Measurements from ENCODE around the gene HAGHL. TPM values are rescaled to one million over a fixed set of nuclear protein-coding genes. Genes with fewer than 3 reads are reported as not detected.

Gene HAGHL
- total and polyA plus RNA-seq, 4 donors: 7.4 to 51.1 (median 31.8) TPM

DNA sequence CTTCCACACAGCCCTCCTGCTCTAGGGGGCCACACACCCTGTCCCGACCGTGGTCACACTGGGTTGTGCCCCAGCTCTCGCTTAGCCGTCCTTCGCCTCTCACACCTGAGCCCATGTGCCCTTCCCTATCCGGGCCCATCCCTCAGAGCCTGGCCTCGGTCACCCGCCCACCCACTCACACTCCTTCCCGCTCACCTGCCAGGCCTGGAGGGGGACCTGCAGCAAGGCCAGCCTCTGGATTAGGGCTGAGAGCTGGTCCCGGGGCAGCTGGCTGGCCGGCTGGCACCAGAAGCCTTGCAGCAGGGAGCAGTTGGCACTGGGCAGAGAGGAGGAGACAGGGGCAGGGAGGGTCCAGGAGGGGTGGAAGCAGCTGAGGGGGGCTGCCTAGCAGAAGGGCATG is 51.5 kb downstream of the HAGHL start:
- no peaks in the 10 kb centered on the region for H3K27me3 ChIP-seq (ENCODE audit: control insufficient read depth, insufficient read depth, low read length)
- H3K9me3 ChIP-seq (ENCODE audit: control insufficient read depth, insufficient read depth, low read length): no peaks in the 10 kb centered on the region
- 80% methylated on average over 11 of the region's 11 CpGs for WGBS (ENCODE audit: insufficient coverage)
- no peak for DNase-seq (ENCODE audit: low read depth in 4 of 6, low spot score in 6 of 6)
- H3K4me3 ChIP-seq (ENCODE audit: low read depth, low read length): no peak overlapping the region
- H3K4me1 ChIP-seq (ENCODE audit: control insufficient read depth, insufficient read depth, low read length): peaks cover 2% of the 10 kb centered on the region
- no peaks in the 10 kb centered on the region for H3K36me3 ChIP-seq (ENCODE audit: control insufficient read depth, insufficient read depth, low read length)
- no peak overlapping the region for H3K27ac ChIP-seq (ENCODE audit: low read depth, low read length)

DNA sequence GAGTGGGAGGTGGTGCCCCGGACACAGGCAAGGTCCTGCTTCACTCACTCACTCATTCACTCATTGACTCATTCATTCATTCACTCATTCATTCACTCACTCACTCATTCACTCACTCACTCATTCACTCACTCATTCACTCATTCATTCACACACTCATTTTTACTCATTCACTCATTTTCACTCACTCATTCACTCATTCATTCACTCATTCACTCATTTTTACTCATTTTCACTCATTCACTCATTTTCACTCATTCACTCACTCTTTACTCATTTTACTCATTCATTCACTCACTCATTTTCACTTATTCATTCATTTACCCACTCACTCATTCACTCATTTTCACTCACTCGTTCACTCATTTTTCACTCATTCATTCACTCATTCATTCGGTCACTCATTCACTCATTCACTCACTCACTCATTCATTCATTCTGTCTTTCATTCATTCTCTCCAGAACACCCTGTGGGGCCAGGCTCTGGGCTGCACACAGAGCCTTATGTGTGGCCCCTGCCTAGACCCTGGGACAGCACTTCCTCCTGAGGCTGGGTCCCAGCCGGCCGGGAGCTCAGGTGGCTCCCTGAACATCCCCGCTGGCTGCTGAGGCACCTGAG is 52.1 kb downstream of the HAGHL start:
- no peaks in the 10 kb centered on the region for H3K9me3 ChIP-seq (ENCODE audit: control insufficient read depth, insufficient read depth, low read length)
- no peak overlapping the region for H3K4me3 ChIP-seq (ENCODE audit: low read depth, low read length)
- WGBS (ENCODE audit: insufficient coverage): 85% methylated on average over 5 of the region's 6 CpGs
- H3K27ac ChIP-seq (ENCODE audit: low read depth, low read length): no peak overlapping the region
- peaks cover 2% of the 10 kb centered on the region for H3K4me1 ChIP-seq (ENCODE audit: control insufficient read depth, insufficient read depth, low read length)
- no peaks in the 10 kb centered on the region for H3K27me3 ChIP-seq (ENCODE audit: control insufficient read depth, insufficient read depth, low read length)
- DNase-seq (ENCODE audit: low read depth in 4 of 6, low spot score in 6 of 6): no peak
- peaks cover 3% of the 10 kb centered on the region for H3K36me3 ChIP-seq (ENCODE audit: control insufficient read depth, insufficient read depth, low read length)

Small RNAs within 50 kb of the gene (small RNA-seq; reads per million reads assigned to genes)
- gene MIR662 (ENCODE audit: low replicate concordance): not detected

Other genes with a start within 250 kb of the HAGHL start
- gene CAPN15, start 199.4 kb upstream of the HAGHL start, total RNA-seq: 10 to 100 TPM in 1 of 2 donors, 1 to 10 TPM in 1; 9.6 to 19.5 TPM
- 10 to 100 TPM; 36.4 to 43.2 TPM for gene CAPN15, start 199.4 kb upstream of the HAGHL start, polyA plus RNA-seq (ENCODE audit: insufficient read length in 2 of 2)
- gene PRR35, start 166.7 kb upstream of the HAGHL start, total RNA-seq: under 1 TPM in 1 of 2 donors, not detected in 1; 0.06 TPM
- under 1 TPM in 1 of 2 donors, not detected in 1; 0.14 TPM for gene PRR35, start 166.7 kb upstream of the HAGHL start, polyA plus RNA-seq (ENCODE audit: insufficient read length in 2 of 2)
- gene NHLRC4, start 160.1 kb upstream of the HAGHL start, total RNA-seq: 1 to 10 TPM in 1 of 2 donors, under 1 TPM in 1; 0.89 to 3.5 TPM
- 1 to 10 TPM in 1 of 2 donors, under 1 TPM in 1; 0.73 to 1.2 TPM for gene NHLRC4, start 160.1 kb upstream of the HAGHL start, polyA plus RNA-seq (ENCODE audit: insufficient read length in 2 of 2)
- gene PIGQ, start 157.1 kb upstream of the HAGHL start, total RNA-seq: 10 to 100 TPM; 19.1 to 38.1 TPM
- 10 to 100 TPM; 69.4 to 85.7 TPM for gene PIGQ, start 157.1 kb upstream of the HAGHL start, polyA plus RNA-seq (ENCODE audit: insufficient read length in 2 of 2)
- 10 to 100 TPM; 12.4 to 21.7 TPM for gene RAB40C, start 137.0 kb upstream of the HAGHL start, total RNA-seq
- gene RAB40C, start 137.0 kb upstream of the HAGHL start, polyA plus RNA-seq (ENCODE audit: insufficient read length in 2 of 2): 10 to 100 TPM; 38.4 to 45.7 TPM
- under 1 TPM; 0.30 to 0.44 TPM for gene WFIKKN1, start 96.1 kb upstream of the HAGHL start, total RNA-seq
- 1 to 10 TPM; 1.1 to 1.4 TPM for gene WFIKKN1, start 96.1 kb upstream of the HAGHL start, polyA plus RNA-seq (ENCODE audit: insufficient read length in 2 of 2)
- gene METTL26, start 90.8 kb upstream of the HAGHL start, total RNA-seq: 10 to 100 TPM; 26.8 to 73.3 TPM
- 100 to 1,000 TPM; 119 to 124 TPM for gene METTL26, start 90.8 kb upstream of the HAGHL start, polyA plus RNA-seq (ENCODE audit: insufficient read length in 2 of 2)
- 10 to 100 TPM in 1 of 2 donors, 1 to 10 TPM in 1; 9.1 to 28.1 TPM for gene MCRIP2, start 85.3 kb upstream of the HAGHL start, total RNA-seq
- gene MCRIP2, start 85.3 kb upstream of the HAGHL start, polyA plus RNA-seq (ENCODE audit: insufficient read length in 2 of 2): 10 to 100 TPM; 34.8 to 38.7 TPM
- 10 to 100 TPM in 1 of 2 donors, 1 to 10 TPM in 1; 8.3 to 31.9 TPM for gene WDR90, start 77.7 kb upstream of the HAGHL start, total RNA-seq
- gene WDR90, start 77.7 kb upstream of the HAGHL start, polyA plus RNA-seq (ENCODE audit: insufficient read length in 2 of 2): 10 to 100 TPM; 46.6 to 63.1 TPM
- 10 to 100 TPM; 20.7 to 41.1 TPM for gene RHOT2, start 59.0 kb upstream of the HAGHL start, total RNA-seq
- 100 to 1,000 TPM; 102 to 115 TPM for gene RHOT2, start 59.0 kb upstream of the HAGHL start, polyA plus RNA-seq (ENCODE audit: insufficient read length in 2 of 2)
- 1 to 10 TPM; 4.1 to 7.2 TPM for gene RHBDL1, start 51.4 kb upstream of the HAGHL start, total RNA-seq
- gene RHBDL1, start 51.4 kb upstream of the HAGHL start, polyA plus RNA-seq (ENCODE audit: insufficient read length in 2 of 2): 10 to 100 TPM; 15.5 to 19.1 TPM
- 100 to 1,000 TPM in 1 of 2 donors, 10 to 100 TPM in 1; 59.6 to 110 TPM for gene STUB1, start 46.7 kb upstream of the HAGHL start, total RNA-seq
- gene STUB1, start 46.7 kb upstream of the HAGHL start, polyA plus RNA-seq (ENCODE audit: insufficient read length in 2 of 2): 100 to 1,000 TPM; 170 to 177 TPM
- gene JMJD8, start 42.8 kb upstream of the HAGHL start, total RNA-seq: 10 to 100 TPM; 24.3 to 42.1 TPM
- gene JMJD8, start 42.8 kb upstream of the HAGHL start, polyA plus RNA-seq (ENCODE audit: insufficient read length in 2 of 2): 10 to 100 TPM; 63.3 to 71.9 TPM
- gene WDR24, start 36.7 kb upstream of the HAGHL start, total RNA-seq: 1 to 10 TPM; 3.1 to 3.5 TPM
- 10 to 100 TPM; 14.6 to 19.5 TPM for gene WDR24, start 36.7 kb upstream of the HAGHL start, polyA plus RNA-seq (ENCODE audit: insufficient read length in 2 of 2)
- gene FBXL16, start 21.3 kb upstream of the HAGHL start, total RNA-seq: 10 to 100 TPM in 1 of 2 donors, 1 to 10 TPM in 1; 7.4 to 12.4 TPM
- 10 to 100 TPM; 74.4 to 76.0 TPM for gene FBXL16, start 21.3 kb upstream of the HAGHL start, polyA plus RNA-seq (ENCODE audit: insufficient read length in 2 of 2)
- 100 to 1,000 TPM in 1 of 2 donors, 10 to 100 TPM in 1; 75.5 to 238 TPM for gene METRN, start 12.0 kb upstream of the HAGHL start, total RNA-seq
- gene METRN, start 12.0 kb upstream of the HAGHL start, polyA plus RNA-seq (ENCODE audit: insufficient read length in 2 of 2): 100 to 1,000 TPM; 399 to 402 TPM
- 10 to 100 TPM; 11.7 to 42.0 TPM for gene ANTKMT, start 6.0 kb upstream of the HAGHL start, total RNA-seq
- 10 to 100 TPM; 59.4 to 62.8 TPM for gene ANTKMT, start 6.0 kb upstream of the HAGHL start, polyA plus RNA-seq (ENCODE audit: insufficient read length in 2 of 2)
- gene CCDC78, start 663 bp upstream of the HAGHL start, total RNA-seq: 1 to 10 TPM in 1 of 2 donors, under 1 TPM in 1; 0.59 to 7.5 TPM
- 10 to 100 TPM; 13.1 to 16.0 TPM for gene CCDC78, start 663 bp upstream of the HAGHL start, polyA plus RNA-seq (ENCODE audit: insufficient read length in 2 of 2)
- gene CIAO3, start 13.9 kb downstream of the HAGHL start, total RNA-seq: 10 to 100 TPM; 29.9 to 47.9 TPM
- 10 to 100 TPM; 35.1 to 41.5 TPM for gene CIAO3, start 13.9 kb downstream of the HAGHL start, polyA plus RNA-seq (ENCODE audit: insufficient read length in 2 of 2)
- gene MSLN, start 33.6 kb downstream of the HAGHL start, total RNA-seq: under 1 TPM; 0.40 to 0.83 TPM
- gene MSLN, start 33.6 kb downstream of the HAGHL start, polyA plus RNA-seq (ENCODE audit: insufficient read length in 2 of 2): under 1 TPM; 0.24 to 0.57 TPM
- gene RPUSD1, start 61.3 kb downstream of the HAGHL start, total RNA-seq: 10 to 100 TPM in 1 of 2 donors, 1 to 10 TPM in 1; 9.3 to 14.2 TPM
- gene RPUSD1, start 61.3 kb downstream of the HAGHL start, polyA plus RNA-seq (ENCODE audit: insufficient read length in 2 of 2): 10 to 100 TPM; 23.0 to 23.9 TPM
- gene CHTF18, start 61.5 kb downstream of the HAGHL start, total RNA-seq: 10 to 100 TPM in 1 of 2 donors, 1 to 10 TPM in 1; 6.1 to 20.1 TPM
- 10 to 100 TPM; 26.6 to 37.1 TPM for gene CHTF18, start 61.5 kb downstream of the HAGHL start, polyA plus RNA-seq (ENCODE audit: insufficient read length in 2 of 2)
- gene GNG13, start 73.6 kb downstream of the HAGHL start, total RNA-seq: under 1 TPM in 1 of 2 donors, not detected in 1; 0.30 TPM
- gene GNG13, start 73.6 kb downstream of the HAGHL start, polyA plus RNA-seq (ENCODE audit: insufficient read length in 2 of 2): 1 to 10 TPM; 1.0 to 1.4 TPM
- 10 to 100 TPM; 15.1 to 18.1 TPM for gene LMF1, start 243.9 kb downstream of the HAGHL start, total RNA-seq
- 10 to 100 TPM; 28.0 to 37.5 TPM for gene LMF1, start 243.9 kb downstream of the HAGHL start, polyA plus RNA-seq (ENCODE audit: insufficient read length in 2 of 2)

Data from spinal cord (tissue), 10 donors.